Measurements from ENCODE around the gene ARL6IP1.

The ARL6IP1 gene

DNA sequence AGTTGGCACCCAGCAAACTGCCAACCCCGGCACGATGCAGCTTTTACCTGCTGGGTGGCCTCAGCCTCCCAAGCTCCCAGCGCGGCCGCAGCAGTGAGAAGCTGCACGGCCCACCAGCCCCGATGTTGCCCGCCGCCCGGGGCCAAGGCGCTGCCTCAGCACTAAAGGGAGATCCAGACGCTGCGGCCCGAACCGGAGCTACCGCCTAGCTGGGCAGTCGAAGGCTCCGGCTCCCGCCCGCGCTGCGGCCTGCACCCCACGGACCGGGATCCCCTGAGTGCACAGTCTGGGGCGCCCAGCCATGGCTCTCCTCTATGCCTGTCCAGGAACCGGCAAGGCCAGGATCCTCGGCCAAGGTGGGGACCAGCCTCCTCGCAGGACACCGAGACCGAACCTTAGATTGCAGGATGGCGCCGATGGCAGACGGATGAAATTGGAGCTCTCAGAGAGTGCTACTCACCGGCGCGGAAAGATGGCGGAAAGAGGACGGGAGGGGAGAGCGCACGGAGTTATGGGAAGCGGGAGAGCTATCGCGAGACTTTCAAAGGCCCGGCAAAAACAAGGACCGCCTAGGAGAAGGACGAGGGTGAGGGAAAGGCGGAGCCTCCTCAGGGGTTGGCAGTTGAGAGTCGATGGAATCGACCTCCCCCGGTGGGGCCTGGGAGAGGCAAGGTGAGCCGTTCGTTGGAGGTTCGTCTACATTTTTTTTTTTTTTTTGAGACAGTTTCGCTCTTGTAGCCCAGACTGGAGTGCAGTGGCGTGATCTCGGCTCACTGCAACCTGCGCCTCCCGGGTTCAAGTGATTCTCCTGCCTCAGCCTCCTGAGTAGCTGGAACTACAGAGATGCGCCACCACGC lies 11.3 kb downstream of the ARL6IP1 start, which contains the start of gene RPS15A (continued):
- TF ChIP-seq IKZF3 (tag by site-specific recombination; IDR thresholded peaks at IDR 0.05) (peak; percentile 73), ZNF776 (tag by site-specific recombination; IDR thresholded peaks at IDR 0.05; ENCODE audit: borderline replicate concordance) (no peak), ZNF2 (tag by site-specific recombination; IDR thresholded peaks at IDR 0.05) (peak; percentile 93; the same call in 1 of the 2 replicates), HOXD13 (CRISPR knock-in tag; IDR thresholded peaks at IDR 0.05; ENCODE audit: borderline replicate concordance) (no peak), ZBTB48 (tag by site-specific recombination; IDR thresholded peaks at IDR 0.05) (0 out of 2 replicates have a peak, but pooled peaks have one; percentile 13), ZNF76 (tag by site-specific recombination; IDR thresholded peaks at IDR 0.05; ENCODE audit: borderline replicate concordance, low read depth) (peak; percentile 98), ZFHX2 (tag by site-specific recombination; conservative IDR thresholded peaks at IDR 0.05) (no peak), ZNF112 (tag by site-specific recombination; IDR thresholded peaks at IDR 0.05) (no peak), ZNF37A (tag by site-specific recombination; IDR thresholded peaks at IDR 0.05) (no peak), GFI1B (tag by site-specific recombination; IDR thresholded peaks at IDR 0.05) (no peak), HOXA7 (CRISPR knock-in tag; IDR thresholded peaks at IDR 0.05; ENCODE audit: borderline replicate concordance) (no peak), ZNF366 (tag by site-specific recombination; conservative IDR thresholded peaks at IDR 0.05) (0 out of 2 replicates have a peak, but pooled peaks have one; percentile 36), ZNF394 (tag by site-specific recombination; IDR thresholded peaks at IDR 0.05; ENCODE audit: borderline replicate concordance) (peak; percentile 77; the same call in 1 of the 2 replicates), ZNF791 (tag by site-specific recombination; IDR thresholded peaks at IDR 0.05) (no peak), ZNF561 (tag by site-specific recombination; IDR thresholded peaks at IDR 0.05; ENCODE audit: borderline replicate concordance) (0 out of 2 replicates have a peak, but pooled peaks have one; percentile 43), EGR2 (tag by site-specific recombination; IDR thresholded peaks at IDR 0.05; ENCODE audit: low read depth) (0 out of 2 replicates have a peak, but pooled peaks have one; percentile 9), WT1 (tag by site-specific recombination; IDR thresholded peaks at IDR 0.05) (0 out of 2 replicates have a peak, but pooled peaks have one; percentile 36), ZNF558 (tag by site-specific recombination; IDR thresholded peaks at IDR 0.05) (peak; percentile 32; the same call in 1 of the 2 replicates), ZNF624 (tag by site-specific recombination; IDR thresholded peaks at IDR 0.05) (no peak), ZNF549 (tag by site-specific recombination; IDR thresholded peaks at IDR 0.05) (no peak), ZFP69B (tag by site-specific recombination; IDR thresholded peaks at IDR 0.05) (peak; percentile 93), GLIS2 (tag by site-specific recombination; IDR thresholded peaks at IDR 0.05) (peak; percentile 89), ZFP37 (tag by site-specific recombination; IDR thresholded peaks at IDR 0.05) (0 out of 2 replicates have a peak, but pooled peaks have one; percentile 89)
- TF ChIP-seq, protein P1, sequence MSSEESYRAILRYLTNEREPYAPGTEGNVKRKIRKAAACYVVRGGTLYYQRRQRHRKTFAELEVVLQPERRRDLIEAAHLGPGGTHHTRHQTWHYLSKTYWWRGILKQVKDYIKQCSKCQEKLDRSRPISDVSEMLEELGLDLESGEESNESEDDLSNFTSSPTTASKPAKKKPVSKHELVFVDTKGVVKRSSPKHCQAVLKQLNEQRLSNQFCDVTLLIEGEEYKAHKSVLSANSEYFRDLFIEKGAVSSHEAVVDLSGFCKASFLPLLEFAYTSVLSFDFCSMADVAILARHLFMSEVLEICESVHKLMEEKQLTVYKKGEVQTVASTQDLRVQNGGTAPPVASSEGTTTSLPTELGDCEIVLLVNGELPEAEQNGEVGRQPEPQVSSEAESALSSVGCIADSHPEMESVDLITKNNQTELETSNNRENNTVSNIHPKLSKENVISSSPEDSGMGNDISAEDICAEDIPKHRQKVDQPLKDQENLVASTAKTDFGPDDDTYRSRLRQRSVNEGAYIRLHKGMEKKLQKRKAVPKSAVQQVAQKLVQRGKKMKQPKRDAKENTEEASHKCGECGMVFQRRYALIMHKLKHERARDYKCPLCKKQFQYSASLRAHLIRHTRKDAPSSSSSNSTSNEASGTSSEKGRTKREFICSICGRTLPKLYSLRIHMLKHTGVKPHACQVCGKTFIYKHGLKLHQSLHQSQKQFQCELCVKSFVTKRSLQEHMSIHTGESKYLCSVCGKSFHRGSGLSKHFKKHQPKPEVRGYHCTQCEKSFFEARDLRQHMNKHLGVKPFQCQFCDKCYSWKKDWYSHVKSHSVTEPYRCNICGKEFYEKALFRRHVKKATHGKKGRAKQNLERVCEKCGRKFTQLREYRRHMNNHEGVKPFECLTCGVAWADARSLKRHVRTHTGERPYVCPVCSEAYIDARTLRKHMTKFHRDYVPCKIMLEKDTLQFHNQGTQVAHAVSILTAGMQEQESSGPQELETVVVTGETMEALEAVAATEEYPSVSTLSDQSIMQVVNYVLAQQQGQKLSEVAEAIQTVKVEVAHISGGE (tag by site-specific recombination; conservative IDR thresholded peaks at IDR 0.05; ENCODE audit: low read depth), result peak; percentile 34; the same call in 1 of the 2 replicates
- TF ChIP-seq, protein P2, sequence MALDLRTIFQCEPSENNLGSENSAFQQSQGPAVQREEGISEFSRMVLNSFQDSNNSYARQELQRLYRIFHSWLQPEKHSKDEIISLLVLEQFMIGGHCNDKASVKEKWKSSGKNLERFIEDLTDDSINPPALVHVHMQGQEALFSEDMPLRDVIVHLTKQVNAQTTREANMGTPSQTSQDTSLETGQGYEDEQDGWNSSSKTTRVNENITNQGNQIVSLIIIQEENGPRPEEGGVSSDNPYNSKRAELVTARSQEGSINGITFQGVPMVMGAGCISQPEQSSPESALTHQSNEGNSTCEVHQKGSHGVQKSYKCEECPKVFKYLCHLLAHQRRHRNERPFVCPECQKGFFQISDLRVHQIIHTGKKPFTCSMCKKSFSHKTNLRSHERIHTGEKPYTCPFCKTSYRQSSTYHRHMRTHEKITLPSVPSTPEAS (tag by site-specific recombination; IDR thresholded peaks at IDR 0.05), result peak; percentile 51
- TF ChIP-seq, protein P3, sequence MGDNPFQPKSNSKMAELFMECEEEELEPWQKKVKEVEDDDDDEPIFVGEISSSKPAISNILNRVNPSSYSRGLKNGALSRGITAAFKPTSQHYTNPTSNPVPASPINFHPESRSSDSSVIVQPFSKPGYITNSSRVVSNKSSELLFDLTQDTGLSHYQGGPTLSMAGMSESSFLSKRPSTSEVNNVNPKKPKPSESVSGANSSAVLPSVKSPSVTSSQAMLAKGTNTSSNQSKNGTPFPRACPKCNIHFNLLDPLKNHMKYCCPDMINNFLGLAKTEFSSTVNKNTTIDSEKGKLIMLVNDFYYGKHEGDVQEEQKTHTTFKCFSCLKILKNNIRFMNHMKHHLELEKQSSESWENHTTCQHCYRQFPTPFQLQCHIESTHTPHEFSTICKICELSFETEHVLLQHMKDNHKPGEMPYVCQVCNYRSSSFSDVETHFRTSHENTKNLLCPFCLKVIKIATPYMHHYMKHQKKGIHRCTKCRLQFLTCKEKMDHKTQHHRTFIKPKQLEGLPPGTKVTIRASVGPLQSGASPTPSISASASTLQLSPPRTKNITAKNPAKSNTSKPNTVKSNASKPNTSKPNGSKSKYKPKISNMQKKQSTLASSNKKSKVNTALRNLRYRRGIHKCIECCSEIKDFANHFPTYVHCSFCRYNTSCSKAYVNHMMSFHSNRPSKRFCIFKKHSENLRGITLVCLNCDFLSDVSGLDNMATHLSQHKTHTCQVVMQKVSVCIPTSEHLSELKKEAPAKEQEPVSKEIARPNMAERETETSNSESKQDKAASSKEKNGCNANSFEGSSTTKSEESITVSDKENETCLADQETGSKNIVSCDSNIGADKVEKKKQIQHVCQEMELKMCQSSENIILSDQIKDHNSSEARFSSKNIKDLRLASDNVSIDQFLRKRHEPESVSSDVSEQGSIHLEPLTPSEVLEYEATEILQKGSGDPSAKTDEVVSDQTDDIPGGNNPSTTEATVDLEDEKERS (tag by site-specific recombination; IDR thresholded peaks at IDR 0.05), result no peak
- TF ChIP-seq, protein P4, sequence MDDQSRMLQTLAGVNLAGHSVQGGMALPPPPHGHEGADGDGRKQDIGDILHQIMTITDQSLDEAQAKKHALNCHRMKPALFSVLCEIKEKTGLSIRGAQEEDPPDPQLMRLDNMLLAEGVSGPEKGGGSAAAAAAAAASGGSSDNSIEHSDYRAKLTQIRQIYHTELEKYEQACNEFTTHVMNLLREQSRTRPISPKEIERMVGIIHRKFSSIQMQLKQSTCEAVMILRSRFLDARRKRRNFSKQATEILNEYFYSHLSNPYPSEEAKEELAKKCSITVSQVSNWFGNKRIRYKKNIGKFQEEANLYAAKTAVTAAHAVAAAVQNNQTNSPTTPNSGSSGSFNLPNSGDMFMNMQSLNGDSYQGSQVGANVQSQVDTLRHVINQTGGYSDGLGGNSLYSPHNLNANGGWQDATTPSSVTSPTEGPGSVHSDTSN (CRISPR knock-in tag; IDR thresholded peaks at IDR 0.05), result no peak
- TF ChIP-seq, protein P5, sequence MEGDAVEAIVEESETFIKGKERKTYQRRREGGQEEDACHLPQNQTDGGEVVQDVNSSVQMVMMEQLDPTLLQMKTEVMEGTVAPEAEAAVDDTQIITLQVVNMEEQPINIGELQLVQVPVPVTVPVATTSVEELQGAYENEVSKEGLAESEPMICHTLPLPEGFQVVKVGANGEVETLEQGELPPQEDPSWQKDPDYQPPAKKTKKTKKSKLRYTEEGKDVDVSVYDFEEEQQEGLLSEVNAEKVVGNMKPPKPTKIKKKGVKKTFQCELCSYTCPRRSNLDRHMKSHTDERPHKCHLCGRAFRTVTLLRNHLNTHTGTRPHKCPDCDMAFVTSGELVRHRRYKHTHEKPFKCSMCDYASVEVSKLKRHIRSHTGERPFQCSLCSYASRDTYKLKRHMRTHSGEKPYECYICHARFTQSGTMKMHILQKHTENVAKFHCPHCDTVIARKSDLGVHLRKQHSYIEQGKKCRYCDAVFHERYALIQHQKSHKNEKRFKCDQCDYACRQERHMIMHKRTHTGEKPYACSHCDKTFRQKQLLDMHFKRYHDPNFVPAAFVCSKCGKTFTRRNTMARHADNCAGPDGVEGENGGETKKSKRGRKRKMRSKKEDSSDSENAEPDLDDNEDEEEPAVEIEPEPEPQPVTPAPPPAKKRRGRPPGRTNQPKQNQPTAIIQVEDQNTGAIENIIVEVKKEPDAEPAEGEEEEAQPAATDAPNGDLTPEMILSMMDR (tag by site-specific recombination; IDR thresholded peaks at IDR 0.05), result no peak; the same call in 1 of the 2 replicates
